Thyroid gland (tissue), 4 donors: Measurements from ENCODE around the gene PROK1. TPM values are rescaled to one million over a fixed set of nuclear protein-coding genes. Genes with fewer than 3 reads are reported as not detected.
A peak's percentile ranks its signal among the peaks of the same experiment; 100 is the strongest.
"Not testable (repeated sequence)": the region's sequence is repeated elsewhere in the genome, so short reads cannot be mapped to it uniquely, and the experiment has no call there.

Experiments
- DNase-seq, 2 donors: peaks; one replicate each; pipeline ENCODE4 v3.0.0-alpha.2; 2019
- H3K27ac ChIP-seq, 3 donors: fragments of 200-600 bp; sonication (generic); 1 replicate in 2 of 3; 2 replicates in 1 of 3; pipeline ENCODE4 v1.5.1; 2016 to 2019; ENCODE audit warnings: mild to moderate bottlenecking in 1 of 3, moderate library complexity in 1 of 3
- H3K27me3 ChIP-seq: fragments of 200-600 bp; sonication (generic); one replicate; pipeline ENCODE4 v1.5.1; 2019
- H3K36me3 ChIP-seq, 2 donors: fragments of 200-600 bp; sonication (generic); one replicate each; pipeline ENCODE4 v1.5.1; 2016 to 2019
- H3K4me1 ChIP-seq, 2 donors: fragments of 200-600 bp; sonication (generic); one replicate each; pipeline ENCODE4 v1.5.1; 2017 to 2019
- H3K4me3 ChIP-seq, 3 donors: fragments of 200-600 bp; sonication (generic); replicated peaks in 1 of 3; 1 replicate in 2 of 3; 2 replicates in 1 of 3; pipeline ENCODE4 v1.5.1; 2016; ENCODE audit warnings: mild to moderate bottlenecking in 1 of 3
- H3K9me3 ChIP-seq: fragments of 200-600 bp; sonication (generic); one replicate; pipeline ENCODE4 v1.5.1; 2017
- POLR2A ChIP-seq, 2 donors: fragments of 450-650 bp; IDR thresholded peaks; one replicate each; pipeline ENCODE4 v1.6.1; 2017; ENCODE audit warnings: antibody characterized with exemption in 2 of 2, mild to moderate bottlenecking in 2 of 2, moderate library complexity in 1 of 2
- WGBS, 2 donors: methylation state at CpG; one replicate each; pipeline ENCODE4 v1.1.5; 2017; 5-methylcytosine and 5-hydroxymethylcytosine counted together
- intact Hi-C: fragments of 100-400 bp; cut with DNase I; formaldehyde crosslinking; loops from one replicate; pipeline ENCODE4 v1.15.1; 2023
- total RNA-seq, 4 donors: library from RNA; depleted of rRNA; stranded (reverse); fragments of >200 nt; gene quantifications; one replicate each; pipeline ENCODE4 v1.2.3, GENCODE V29; 2016
- TF ChIP-seq, protein P1 (sequence below), 6 experiments: fragments of 200-600 bp in 3 of 6; fragments of 450-650 bp in 3 of 6; sonication (generic) in 3 of 6; IDR thresholded peaks; one replicate each; pipeline ENCODE4 v1.5.1; 2016 to 2019; ENCODE audit warnings: antibody characterized with exemption in 6 of 6, mild to moderate bottlenecking in 2 of 6, inconsistent platforms in 1 of 6, moderate library complexity in 1 of 6

Gene PROK1, protein sequence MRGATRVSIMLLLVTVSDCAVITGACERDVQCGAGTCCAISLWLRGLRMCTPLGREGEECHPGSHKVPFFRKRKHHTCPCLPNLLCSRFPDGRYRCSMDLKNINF
- total RNA-seq, result under 1 TPM in 1 of 4 donors, not detected in 3; 0.33 TPM

DNA sequence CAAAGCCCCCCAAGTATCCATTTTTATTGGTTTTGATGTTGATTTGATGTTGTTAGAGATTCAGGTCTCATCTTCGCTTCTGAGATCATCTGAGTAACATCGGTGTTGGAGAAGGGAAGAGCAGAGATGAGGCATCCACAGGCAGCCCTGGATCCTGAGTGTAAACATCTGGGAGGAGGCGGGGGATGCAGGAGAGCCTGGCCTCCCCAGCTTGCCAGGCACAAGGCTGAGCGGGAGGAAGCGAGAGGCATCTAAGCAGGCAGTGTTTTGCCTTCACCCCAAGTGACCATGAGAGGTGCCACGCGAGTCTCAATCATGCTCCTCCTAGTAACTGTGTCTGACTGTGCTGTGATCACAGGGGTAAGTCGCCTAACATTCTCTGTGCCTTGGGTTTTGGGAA lies at the start of gene PROK1:
TSS of gene PROK1 (plus strand) at position 221 of the 400 bp plus-strand sequence. CDS start at position 289, 68 bp downstream.
- WGBS, 2 donors, result 75 to 78% methylated on average over 8 of the region's 8 CpGs
- Histone ChIP-seq H3K4me1 (no peaks in the 10 kb centered on the region), H3K27me3 (no peaks in the 10 kb centered on the region), H3K36me3 (no peaks in the 10 kb centered on the region), H3K4me3 (no peak within 1 kb of the TSS), H3K27ac (no peak within 1 kb of the TSS), H3K9me3 (no peaks in the 10 kb centered on the region)
- intact Hi-C loops, result no loop called here
- TF ChIP-seq POLR2A (IDR thresholded peaks at IDR 0.05), result no peak
- TF ChIP-seq, protein P1, sequence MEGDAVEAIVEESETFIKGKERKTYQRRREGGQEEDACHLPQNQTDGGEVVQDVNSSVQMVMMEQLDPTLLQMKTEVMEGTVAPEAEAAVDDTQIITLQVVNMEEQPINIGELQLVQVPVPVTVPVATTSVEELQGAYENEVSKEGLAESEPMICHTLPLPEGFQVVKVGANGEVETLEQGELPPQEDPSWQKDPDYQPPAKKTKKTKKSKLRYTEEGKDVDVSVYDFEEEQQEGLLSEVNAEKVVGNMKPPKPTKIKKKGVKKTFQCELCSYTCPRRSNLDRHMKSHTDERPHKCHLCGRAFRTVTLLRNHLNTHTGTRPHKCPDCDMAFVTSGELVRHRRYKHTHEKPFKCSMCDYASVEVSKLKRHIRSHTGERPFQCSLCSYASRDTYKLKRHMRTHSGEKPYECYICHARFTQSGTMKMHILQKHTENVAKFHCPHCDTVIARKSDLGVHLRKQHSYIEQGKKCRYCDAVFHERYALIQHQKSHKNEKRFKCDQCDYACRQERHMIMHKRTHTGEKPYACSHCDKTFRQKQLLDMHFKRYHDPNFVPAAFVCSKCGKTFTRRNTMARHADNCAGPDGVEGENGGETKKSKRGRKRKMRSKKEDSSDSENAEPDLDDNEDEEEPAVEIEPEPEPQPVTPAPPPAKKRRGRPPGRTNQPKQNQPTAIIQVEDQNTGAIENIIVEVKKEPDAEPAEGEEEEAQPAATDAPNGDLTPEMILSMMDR (IDR thresholded peaks at IDR 0.05), result no peak
- no peak for DNase-seq

DNA sequence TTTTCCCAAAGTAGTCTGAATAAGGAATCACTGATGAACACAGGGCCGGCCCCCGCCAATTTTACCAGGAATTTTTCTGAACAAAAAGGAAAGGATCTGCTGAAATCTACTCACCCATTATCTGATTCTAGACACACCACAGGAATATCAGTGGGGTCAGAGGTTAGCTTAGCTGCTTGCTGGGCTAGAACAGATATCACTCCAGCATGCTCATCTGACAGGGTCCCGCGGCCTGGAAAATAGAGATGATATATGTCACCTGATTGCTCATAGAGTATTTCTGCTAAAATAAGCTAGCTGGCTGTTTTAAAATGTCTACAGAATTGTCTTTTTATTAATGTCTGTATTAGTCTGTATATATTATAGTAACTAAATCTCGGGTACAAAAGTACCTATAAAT lies 47.1 kb upstream of the PROK1 start:
- H3K27me3 ChIP-seq, result no peaks in the 10 kb centered on the region
- TF ChIP-seq, protein P1 (IDR thresholded peaks at IDR 0.05), result no peak
- TF ChIP-seq POLR2A (IDR thresholded peaks at IDR 0.05), result no peak
- peaks cover 12 to 18% of the 10 kb centered on the region in 2 donors for H3K4me1 ChIP-seq
- intact Hi-C loops, result loop anchor here (10.0 kb wide), 1 partner anchor 369 kb away; the partner anchor contains the start of gene STRIP1
- no peak for DNase-seq
- H3K9me3 ChIP-seq, result no peaks in the 10 kb centered on the region
- H3K4me3 ChIP-seq, result no peak overlapping the region
- no peak overlapping the region for H3K27ac ChIP-seq
- peaks cover 42 to 51% of the 10 kb centered on the region in 2 donors for H3K36me3 ChIP-seq
- 93 to 96% methylated on average over 5 of the region's 5 CpGs for WGBS, 2 donors

DNA sequence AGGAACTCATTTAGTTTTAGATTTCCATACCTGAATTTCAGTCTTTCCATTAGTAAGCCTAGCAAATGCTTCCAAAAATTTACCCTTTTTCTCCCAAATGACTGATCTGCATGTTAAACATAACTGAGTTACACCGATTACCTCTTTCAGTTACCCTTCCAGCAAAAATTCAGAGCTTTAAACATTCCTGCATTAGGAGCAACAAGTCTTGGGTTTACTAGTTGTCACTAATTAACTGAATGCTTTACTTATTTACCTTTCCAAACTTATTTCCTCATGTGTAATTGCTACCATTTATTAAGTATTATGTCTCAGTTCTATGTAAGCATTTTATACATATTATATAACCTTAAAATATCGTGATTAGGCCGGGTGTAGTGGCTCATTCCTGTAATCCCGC lies 46.5 kb upstream of the PROK1 start:
- no peak overlapping the region for H3K4me3 ChIP-seq
- no peaks in the 10 kb centered on the region for H3K27me3 ChIP-seq
- 91 to 94% methylated on average over 4 of the region's 4 CpGs for WGBS, 2 donors
- H3K27ac ChIP-seq, result no peak overlapping the region
- no peak for DNase-seq
- H3K36me3 ChIP-seq, result peaks cover 42 to 49% of the 10 kb centered on the region in 2 donors
- TF ChIP-seq, protein P1 (IDR thresholded peaks at IDR 0.05), result no peak
- TF ChIP-seq POLR2A (IDR thresholded peaks at IDR 0.05), result no peak
- peaks cover 12 to 18% of the 10 kb centered on the region in 2 donors for H3K4me1 ChIP-seq
- H3K9me3 ChIP-seq, result no peaks in the 10 kb centered on the region
- intact Hi-C loops, result loop anchor here (10.0 kb wide), 1 partner anchor 370 kb away; the partner anchor contains the start of gene STRIP1

DNA sequence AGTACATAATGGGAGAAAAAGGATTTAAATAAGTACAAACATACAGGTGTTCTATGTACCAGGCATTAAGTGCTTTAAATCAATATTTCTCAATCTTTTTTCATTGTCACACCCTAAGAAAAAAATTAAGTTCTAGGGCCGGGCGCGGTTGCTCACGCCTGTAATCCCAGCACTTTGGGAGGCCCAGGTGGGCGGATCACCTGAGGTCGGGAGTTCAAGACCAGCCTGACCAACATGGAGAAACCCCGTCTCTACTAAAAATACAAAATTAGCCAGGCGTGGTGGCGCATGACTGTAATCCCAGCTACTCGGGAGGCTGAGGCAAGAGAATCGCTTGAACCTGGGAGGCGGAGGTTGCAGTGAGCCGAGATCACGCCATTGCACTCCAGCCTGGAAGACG lies 44.5 kb upstream of the PROK1 start:
- WGBS, 2 donors, result 75 to 76% methylated on average over 15 of the region's 15 CpGs
- Histone ChIP-seq H3K27ac (peak overlapping the region in 1 of 3 donors; percentile 95), H3K4me3 (peak overlapping the region in 2 of 3 donors; percentile 85 to 90), H3K36me3 (peaks cover 31 to 36% of the 10 kb centered on the region in 2 donors), H3K4me1 (peaks cover 12 to 18% of the 10 kb centered on the region in 2 donors)
- intact Hi-C loops, result loop anchor here (5.0 to 10.0 kb wide), 3 partner anchors 64 to 372 kb away; partner anchors contain the start of gene STRIP1
- not testable (repeated sequence) for H3K27me3 ChIP-seq, H3K9me3 ChIP-seq, DNase-seq

DNA sequence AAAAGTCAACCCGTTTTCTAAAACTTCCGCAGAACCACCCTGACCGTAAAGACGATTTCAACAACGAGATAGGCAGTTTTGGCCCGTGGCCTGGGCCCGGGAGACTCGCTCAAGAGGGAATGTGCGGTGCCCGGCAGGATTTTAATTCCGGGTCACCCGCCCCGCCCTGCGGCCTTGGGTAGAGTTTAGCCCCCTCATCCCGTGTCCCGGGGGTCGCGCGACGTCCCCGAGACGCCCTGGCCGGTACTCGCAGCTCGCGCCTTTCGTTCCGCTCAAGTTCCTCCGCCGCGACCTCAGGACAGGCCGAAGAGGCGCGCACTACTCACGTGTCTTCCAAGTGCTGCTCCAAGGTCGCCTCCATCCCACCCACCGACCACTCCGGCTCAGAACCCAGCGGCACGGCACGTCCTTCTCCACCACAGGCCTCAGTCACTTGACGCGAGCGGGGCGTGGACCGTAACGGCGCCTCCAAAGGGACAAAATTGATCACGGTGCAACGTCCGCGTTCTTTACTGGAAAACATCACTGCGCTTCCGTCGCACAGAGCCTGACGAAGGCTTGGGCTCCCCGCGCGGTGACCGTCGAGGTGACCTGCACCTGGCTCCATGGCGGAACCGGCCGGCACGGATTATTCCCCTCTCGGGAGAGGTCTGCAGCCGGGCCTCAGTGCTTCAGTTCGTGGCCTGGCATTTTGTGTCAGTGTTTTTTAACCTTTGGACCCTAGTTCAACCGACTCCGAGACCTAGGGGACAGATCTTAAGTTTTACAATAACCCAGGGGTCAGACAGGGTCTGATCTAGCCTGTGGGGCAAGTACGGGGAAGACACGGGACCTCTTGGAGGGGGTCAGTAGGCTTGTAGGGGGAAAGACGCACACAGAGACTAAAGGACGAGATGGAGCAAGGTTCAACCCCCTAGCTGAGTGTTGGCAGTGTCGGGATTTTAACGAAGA lies 43.4 kb upstream of the PROK1 start, which contains the start of gene LAMTOR5:
TSS of gene LAMTOR5 (minus strand) at position 435 of the 951 bp plus-strand sequence. CDS start at position 361, 74 bp downstream.
- Histone ChIP-seq H3K4me3 (peak within 1 kb of the TSS; percentile 64 to 90 (median 85)), H3K36me3 (peaks cover 20 to 25% of the 10 kb centered on the region in 2 donors), H3K27me3 (no peaks in the 10 kb centered on the region), H3K9me3 (no peaks in the 10 kb centered on the region), H3K4me1 (peaks cover 12 to 18% of the 10 kb centered on the region in 2 donors), H3K27ac (peak within 1 kb of the TSS; percentile 76 to 95 (median 94))
- WGBS, 2 donors, result 1 to 2% methylated on average over 31 to 40 of the region's 76 CpGs
- intact Hi-C loops, result loop anchor here (2.0 to 10.0 kb wide), 4 partner anchors 53 to 373 kb away; partner anchors contain the start of gene STRIP1
- DNase-seq, result peak; percentile 92 to 94
- peak in 1 of 2 donors; percentile 89 for TF ChIP-seq POLR2A (IDR thresholded peaks at IDR 0.05)
- TF ChIP-seq, protein P1 (IDR thresholded peaks at IDR 0.05), result peak in 2 of 6 experiments; percentile 8 to 26
